ENCODE data around the gene FGD4.
"Not testable (repeated sequence)": the region's sequence is repeated elsewhere in the genome, so short reads cannot be mapped to it uniquely, and the experiment has no call there.

FGD4 gene

DNA sequence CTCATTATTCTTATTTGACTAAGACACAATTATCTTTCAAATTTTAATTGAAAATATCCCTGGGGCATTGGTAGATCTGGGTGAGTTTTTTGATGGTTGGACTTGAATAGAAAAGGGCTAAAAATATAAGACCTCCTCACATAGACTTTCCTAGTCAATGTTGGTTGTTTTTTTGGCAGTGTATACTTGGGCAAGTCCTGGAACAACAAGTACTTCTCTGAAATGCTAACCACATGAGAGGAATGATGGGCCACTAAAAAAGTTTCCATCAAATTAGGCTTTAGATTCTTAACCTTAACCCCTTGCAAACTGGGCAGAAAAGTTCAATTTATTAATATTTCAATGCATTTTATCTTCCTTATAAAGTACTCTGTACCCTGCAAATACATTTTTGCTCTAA, 97.6 kb downstream of the FGD4 start:
- DNase-seq, result no peak

DNA sequence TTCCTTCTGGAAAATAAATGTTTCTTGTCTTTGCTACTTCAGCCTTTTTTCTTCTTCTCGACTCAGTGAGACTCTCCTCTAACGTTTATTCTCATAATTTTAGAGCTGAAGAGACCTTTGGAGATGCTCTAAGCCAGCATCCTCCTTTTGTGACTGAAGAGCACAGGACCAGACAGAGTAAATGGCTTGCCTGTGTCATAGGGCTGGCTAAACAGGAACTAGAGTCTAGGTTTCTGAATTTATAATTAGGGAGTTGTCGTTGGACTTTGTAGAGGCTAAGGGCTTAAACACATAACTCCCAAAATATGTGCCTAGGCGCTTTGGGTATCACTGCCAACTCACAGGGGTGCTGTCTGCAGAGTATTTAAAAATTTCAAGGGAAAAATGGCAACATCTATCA, 98.5 kb downstream of the FGD4 start:
- DNase-seq, result no peak

GRCh38 chr12:32499048-32499447, 99.7 kb downstream of the FGD4 start:
- no peak for DNase-seq

GRCh38 chr12:32501835-32502333, 102.5 kb downstream of the FGD4 start:
- DNase-seq, result no peak

DNA sequence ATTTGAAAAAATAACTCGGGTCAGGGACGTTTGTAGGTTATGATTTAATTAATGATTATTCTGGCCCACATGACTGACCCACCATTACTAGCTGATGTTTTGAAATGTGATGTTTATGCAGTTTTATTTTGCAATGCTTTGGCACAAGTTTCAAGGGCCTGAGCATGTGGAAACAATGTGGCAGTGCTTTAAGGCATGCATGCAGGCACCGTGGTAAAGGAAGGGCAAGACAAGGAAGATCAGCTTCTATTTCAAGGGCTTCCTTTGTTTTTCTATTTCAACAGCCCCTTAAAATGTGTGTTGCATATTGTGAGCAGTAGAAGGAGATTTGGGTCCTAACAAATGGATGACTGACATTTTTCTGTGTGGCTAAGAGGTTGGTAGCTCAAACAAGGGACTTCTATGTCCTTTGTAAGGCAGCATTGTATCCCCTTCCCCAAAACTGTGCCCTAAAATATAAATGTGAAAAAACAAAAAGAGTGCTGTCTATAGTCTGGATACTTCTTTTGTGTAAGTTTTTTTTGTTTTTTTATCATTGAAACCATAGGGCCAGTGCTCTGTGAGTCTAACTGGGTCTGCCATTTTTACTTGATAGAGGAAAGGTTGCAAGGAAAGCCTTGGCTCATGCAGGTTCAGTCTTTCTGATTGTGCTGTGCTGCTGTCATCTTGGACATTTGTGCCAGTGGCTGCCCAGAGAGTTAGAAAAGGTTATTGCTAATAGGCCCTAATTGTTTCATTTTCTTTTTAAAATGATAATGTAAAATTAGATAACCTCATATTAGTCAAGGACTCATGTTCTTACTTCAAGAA, 103.5 kb downstream of the FGD4 start:
- no peak for DNase-seq

- DNase-seq, result no peak
Observed at GRCh38 chr12:32503730-32504129, 104.4 kb downstream of the FGD4 start.

- DNase-seq, result no peak
Observed at GRCh38 chr12:32504591-32504990, 105.2 kb downstream of the FGD4 start.

DNA sequence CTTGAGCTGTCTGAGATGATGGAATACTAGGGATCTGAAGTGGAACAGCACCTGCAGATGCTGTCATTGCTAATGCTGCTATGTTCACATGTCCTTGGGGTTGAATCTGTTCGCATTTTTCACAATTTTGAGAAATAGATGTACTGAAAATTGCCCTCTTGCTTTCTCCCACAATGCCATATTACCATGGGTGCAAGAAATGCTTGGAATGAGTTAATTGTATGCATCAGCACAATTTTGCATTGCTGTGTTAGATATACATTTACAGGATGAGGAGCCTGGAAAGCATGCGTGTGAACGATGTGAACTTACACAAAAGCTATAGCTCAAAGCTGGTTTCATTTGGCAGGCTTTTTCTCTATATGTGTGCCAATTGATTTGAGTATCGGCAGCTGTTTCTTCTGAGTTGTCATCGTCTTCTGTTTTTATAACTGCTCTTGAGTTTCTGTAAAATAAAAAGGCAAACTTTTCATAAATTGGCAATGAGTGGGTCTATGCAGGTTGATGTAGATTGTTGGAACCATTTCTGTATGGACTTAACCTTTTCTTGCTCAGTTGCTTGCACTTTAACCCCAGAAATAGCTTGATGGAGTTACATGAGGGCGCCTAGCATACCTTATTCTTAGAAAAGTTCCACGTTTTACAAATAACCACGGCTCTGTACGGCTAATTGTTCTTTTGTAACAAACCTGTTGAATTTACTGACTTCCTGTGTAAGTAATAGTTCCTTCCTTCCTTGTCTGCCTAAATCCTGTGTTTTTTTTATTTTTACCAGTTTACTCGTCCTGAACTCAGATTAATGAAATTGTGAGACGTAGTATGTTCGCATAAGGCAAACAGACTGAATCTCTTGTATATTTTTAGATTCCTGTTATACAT, 105.9 kb downstream of the FGD4 start:
- DNase-seq, result no peak

- not testable (repeated sequence) for DNase-seq
Observed at GRCh38 chr12:32507096-32507941, 108.0 kb downstream of the FGD4 start.

DNA sequence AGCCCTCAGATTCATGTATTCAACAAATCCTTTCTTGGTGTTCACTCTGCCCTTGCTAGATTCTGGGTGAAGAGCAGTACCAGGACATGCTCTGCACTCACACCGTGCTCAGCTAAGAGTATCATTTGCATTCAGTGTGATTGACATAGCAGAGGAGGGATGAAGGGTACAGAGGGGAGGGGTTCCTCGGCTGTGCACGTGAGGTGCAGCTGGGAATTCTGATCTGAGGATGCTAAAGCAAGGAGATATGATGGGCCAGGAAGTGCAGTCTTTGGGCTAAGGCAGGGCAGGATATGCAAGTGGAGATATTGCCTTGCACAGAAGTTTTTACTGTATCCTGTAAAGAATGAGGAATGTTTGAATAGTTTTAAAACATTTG, 108.6 kb downstream of the FGD4 start:
- DNase-seq, result no peak

DNA sequence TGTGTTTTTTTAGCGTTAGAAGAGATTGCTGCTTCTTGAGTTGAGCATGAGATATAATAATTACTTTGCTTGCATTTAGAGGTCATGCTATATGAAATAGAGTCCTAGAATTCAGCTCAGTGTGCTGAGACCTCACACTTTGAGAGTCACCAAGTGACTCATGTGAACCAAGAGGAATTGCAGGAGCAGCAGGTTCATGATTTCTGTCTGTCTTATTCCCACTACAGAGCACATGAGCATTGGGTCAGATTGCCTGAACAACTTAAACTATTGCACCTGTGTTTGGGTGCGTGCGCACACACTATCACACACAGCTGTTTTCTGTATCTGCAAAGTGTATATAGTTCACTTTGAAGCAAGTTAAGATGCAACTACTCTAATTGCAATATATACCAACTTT, 109.3 kb downstream of the FGD4 start:
- no peak for DNase-seq

DNA sequence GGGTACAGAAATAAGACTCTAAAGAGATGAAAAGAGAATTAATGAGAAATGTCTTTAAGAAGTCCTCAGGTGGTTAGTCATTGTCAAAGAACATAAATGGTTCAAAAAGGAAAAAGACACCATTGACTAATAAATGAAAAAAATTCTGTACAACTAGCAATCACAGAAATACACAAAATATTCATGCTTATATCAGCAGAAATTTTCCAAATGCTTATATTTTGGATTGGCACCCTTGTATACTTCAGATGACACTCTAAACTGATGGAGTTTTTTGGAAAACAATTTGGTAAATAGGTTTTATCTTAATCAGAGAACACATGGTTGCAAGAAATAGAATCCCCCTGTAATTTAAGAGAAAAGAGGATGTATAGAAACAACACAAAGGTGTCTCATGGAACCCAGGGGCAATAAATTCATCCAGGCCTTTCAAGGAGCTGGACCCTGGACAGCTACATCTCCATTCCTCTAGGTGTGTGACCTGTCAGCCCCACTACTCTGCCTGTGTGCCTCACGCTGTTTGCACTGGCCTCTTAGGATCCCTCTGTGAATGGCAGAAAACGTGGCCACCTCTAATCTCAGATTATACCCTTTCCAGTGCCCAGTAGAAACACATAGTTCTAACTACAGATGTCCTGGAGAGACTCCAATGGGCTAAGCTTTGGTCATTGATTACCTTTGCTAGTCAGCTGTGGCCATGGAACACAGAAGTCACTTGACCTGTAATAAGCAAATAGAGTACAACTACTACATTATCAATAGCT, 110.2 kb downstream of the FGD4 start:
- DNase-seq, result no peak

GRCh38 chr12:32511976-32512375, 112.6 kb downstream of the FGD4 start:
- DNase-seq, result not testable (repeated sequence)

DNA sequence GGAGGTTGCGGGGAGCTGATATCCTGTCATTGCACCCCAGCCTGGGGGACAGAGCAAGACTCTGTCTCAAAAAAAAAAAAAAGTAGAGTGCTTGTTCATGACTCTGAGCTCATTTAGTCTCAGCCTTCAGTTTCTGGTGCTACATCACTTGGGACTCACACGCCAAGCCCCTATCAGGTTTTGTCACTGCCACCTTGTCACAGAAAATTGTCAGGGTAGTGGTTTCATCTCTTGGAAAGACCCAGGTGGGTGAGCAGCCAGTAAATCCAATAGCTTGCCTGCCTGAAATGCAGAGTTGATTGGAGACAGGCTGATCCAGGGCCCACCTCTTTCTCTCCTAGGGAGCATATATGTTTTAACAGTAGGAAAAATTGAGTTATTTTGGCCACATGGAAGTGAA, 113.0 kb downstream of the FGD4 start:
- DNase-seq, result no peak

DNA sequence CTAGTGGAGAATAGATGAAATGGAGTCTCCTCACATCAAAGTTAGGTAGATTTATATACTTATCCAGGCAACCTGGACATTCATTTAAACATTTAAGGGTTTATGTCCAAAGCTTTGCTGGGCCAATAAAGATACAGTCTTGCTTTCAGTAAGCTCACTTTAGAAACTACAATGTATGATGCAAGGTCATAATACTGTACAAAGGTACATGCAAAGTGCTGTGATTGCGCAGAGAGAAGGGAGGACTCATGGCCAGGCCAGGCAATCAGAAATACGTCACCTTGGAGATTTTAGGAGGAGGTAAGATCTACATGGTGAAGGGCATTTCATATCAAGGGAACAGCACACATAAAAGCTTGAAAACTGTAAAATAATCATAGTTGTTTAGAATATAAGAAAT, 113.6 kb downstream of the FGD4 start:
- no peak for DNase-seq

- no peak for DNase-seq
Observed at GRCh38 chr12:32515137-32515873, 115.9 kb downstream of the FGD4 start.

DNA sequence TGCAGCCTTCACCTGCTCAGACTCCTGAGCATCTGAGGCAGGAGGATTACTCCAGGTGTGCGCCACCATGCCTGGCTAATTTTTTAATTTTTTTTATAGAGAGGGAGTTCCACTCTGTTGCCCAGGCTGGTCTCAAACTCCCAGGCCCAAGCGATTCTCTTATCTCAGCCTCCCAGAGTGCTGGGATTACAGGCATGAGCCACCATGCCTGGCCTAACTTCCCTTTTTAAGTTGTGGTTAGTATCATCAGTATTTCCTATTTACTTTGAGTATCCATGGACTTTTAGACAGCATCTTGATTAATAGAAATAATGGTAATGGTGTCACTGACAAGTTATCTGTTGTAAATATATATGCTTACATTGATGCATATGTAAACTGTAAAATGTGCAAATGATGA, 116.9 kb downstream of the FGD4 start:
- DNase-seq, result no peak

GRCh38 chr12:32517966-32518365, 118.6 kb downstream of the FGD4 start:
- no peak for DNase-seq

DNA sequence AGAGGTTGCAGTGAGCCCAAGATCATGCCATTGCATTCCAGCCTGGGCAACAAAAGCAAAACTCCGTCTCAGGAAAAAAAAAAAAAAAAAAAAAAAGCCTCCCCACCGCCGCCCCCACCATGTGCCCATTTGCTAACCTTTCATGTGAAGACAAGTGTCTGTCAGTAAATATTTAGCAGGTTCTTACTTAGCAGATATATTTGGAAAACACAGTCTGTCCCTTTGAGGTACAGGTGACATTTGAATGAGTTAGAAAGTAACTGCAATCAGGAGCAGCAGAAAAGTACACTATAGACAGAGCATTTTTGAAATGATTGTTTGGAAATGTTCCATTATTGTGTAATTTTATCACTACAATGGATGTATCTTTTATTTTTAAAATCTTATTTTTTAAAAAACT, 119.7 kb downstream of the FGD4 start:
- DNase-seq, result no peak

- DNase-seq, result no peak
Observed at GRCh38 chr12:32522331-32523221, 123.2 kb downstream of the FGD4 start.

Data from stimulated activated CD4-positive, alpha-beta T cell treated with anti-CD3 and anti-CD28 coated beads, Interleukin-2, amount 100 ng/mL, for 48 hours (primary cell).